Activated CD4-positive, alpha-beta T cell treated with anti-CD3 and anti-CD28 coated beads, Interleukin-2, amount 50 U/mL, for 48 hours (primary cell): ENCODE results near the gene JARID2.

Source experiments
- DNase-seq, 2 experiments: peaks; one replicate each; pipeline ENCODE4 v3.0.0-alpha.2; 2020

JARID2 gene

DNA sequence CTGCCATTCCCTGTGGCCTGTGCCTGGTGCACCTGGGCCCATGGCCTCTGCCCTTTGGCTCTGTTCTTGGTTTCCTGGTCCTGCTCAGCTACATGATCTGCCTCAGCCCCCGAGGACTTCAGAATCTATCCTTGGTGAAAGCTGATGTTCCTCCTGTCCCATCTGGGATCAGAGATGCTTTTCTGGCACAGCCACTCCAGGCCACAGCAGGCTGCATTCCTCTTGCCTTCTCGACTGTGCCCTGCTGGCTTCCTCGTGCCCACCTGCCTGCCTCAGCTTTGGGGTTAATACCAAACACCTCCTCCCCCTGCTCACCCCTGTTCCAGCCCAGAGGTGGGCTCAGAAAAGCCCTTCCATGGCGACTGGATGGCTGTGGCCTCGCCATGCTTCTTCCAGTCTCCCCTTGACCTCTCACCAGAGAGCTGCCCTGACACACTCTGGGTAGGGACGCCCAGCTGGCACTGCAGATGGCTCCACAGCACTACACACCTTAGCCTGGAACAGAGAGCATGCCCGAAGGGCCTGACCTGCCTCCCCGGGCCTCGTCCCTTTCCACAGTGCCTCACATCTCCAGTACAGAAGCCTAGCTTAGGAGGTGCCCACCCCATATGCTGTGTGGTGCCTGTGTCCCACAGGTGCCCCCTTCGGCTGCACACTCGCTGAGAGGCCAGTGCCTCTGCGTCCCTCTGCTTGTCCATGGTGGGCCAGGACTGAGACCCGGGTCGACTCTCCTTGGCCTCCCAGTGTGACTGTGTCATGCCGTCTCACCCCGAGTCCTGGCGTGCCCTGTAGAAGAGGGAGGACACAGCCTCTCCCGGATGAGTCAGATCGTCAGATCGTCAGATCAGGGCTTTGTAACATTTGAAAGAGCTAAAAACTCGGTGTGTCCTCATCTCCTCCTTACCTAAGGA, 268.2 kb downstream of the JARID2 start:
- DNase-seq, result no peak

- no peak for DNase-seq
Measured at GRCh38 chr6:15515226-15515625, 269.4 kb downstream of the JARID2 start.

- DNase-seq, result no peak
Measured at GRCh38 chr6:15515660-15516375, 269.9 kb downstream of the JARID2 start.

DNA sequence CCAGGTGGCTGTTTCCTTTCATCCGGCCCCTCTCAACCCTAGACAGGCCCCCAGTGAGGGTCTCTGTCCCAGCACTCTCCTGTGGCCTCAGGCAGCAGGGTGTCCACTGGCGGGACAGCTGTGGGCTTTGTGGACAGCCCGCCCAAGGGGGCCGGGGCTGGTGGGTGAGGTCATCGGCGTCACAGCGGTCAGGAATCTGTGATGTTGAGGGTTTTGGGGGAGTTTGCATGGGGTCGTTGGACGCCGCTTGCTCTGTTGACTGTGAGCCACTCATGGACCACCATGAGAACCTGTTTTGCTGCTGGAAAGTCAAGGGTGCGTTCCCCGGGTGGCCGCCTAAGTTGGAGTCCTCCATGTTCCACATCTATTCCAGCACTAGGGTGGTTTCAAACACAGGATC, 270.5 kb downstream of the JARID2 start:
- no peak for DNase-seq

DNA sequence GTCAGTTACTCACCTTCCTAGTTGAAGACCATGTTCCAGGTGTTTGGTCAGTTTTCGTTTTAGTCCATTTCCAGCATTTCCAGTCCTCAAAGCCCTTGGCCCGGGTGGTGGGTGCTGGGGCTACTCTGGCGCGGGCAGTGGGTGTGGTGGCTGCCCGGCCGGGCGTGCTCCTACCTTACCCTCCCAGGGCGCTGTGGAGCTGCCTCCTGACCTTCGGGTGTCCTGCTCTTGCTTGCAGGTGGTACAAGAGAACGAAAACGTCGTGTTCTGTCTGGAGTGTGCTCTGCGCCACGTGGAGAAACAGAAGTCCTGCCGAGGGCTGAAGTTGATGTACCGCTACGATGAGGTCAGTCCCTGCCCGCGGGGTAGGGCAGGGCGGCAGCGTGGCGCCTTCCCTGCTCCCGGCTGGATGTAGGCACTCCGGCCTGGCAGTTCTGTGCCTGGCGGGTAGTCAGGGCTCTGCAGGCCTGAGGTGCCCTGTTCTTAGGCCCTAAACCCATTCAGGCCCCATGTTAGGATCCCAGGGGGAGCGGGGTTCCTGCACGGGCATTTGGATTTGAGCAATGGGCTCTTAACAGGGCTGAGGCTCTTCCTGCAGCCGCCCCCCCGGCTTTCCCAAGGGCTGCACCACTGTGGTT, 271.2 kb downstream of the JARID2 start:
- DNase-seq, result no peak

- DNase-seq, result no peak
Measured at GRCh38 chr6:15517600-15517999, 271.7 kb downstream of the JARID2 start.

DNA sequence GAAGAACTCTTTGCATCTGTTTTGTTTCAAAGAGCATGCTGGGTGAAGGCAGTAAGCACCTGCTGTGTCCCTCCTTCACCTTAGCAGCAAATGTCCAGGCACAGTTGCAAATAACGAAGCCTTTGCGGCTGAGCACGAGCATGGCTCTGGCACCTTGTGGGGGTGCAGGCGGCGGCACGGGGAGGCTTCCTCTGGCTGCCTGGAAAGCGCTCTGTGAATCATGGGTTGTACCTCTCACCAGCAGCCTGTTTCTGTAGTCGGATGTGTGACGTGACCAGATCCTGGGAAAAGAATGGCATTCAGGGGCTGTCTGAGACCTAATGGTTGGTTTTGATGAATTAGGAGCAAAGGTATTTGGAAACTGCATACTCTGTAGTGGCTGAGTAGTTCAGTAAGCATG, 272.2 kb downstream of the JARID2 start:
- no peak for DNase-seq

DNA sequence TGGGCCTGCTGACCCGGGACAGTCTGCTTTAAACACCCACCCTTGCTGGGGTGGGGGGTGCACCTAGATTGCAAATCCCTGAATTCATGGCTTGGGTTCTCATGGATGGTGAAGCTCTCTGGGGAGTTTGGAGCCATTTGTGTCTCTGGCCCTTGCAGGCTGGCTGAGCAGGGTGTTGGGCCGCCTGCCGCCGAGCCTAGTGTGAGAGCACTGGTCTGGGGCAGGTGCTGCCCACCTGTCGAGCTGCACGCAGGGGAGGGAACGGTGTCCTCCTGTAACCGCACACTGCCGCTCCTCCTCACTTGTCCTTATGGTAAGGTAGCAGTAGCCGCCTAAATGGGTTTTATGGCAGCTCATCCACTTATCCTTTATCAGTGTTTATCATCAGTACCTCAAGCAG, 273.0 kb downstream of the JARID2 start:
- no peak for DNase-seq

DNA sequence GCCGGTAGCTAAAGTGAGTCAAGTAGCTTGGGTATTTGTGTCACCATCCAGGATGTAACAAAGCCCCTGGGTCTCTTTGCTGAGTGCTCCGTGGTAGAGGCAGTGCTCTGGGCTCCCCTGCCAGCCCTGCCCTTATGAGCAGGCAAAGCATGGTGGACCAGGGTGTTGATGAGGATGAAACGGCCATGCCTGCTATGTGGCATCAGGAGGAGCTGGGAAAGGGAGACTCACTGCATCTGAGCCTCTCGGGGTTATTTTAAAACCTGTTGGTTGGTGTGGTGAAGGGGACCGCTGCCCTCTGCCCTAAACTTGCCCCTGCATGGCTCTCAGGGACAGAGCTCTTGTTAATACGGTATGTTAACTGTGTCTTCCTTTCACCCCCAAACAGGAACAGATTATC, 273.8 kb downstream of the JARID2 start:
- no peak for DNase-seq

DNA sequence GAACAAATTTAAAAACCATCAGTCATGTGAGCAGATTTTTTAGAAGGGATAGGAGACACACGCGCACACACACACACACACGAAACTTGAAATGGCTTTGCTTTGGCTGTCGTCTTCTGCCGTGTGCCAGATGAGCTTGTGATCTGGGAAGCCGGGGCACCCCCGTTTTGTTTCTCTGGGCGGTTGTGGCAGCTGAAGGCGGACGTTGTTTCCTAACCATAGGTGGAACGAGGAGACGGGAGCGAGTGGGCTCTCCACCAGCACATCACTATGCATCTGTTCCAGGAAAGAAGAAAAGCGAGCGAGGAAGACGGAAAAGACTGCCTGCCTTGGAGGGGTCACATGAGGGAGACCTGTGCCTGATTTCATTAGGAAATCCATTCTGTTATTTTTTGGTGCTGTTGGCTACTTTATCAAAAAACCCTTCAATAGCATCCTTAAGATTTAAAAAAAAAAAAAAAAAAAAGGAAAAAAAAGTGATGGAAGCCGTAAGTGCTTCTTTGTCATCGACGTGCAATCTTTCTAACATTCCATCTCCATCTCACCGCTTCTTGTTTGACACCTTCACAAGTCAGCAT, 274.8 kb downstream of the JARID2 start:
- DNase-seq, result no peak

DNA sequence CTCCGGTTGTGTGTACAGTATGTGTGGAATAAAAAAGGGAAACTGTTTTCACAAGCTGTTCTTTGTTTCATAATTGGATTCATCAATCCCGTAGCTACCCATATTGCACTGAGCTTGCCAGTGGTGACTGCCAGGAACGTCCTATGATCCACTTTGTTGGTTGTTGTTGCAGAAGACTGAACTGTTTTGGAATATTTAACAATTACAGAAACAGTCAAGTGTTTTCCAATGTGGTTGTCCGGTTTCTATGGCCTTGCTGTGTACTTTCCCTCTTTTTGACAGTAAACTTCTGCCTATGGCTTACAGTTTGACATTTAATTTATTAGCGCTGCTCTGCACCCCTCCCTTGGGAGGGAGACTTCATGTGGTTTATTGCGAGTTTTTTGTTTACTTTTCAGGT, 275.7 kb downstream of the JARID2 start:
- DNase-seq, result no peak

- no peak for DNase-seq
Measured at GRCh38 chr6:15522026-15522425, 276.2 kb downstream of the JARID2 start.

DNA sequence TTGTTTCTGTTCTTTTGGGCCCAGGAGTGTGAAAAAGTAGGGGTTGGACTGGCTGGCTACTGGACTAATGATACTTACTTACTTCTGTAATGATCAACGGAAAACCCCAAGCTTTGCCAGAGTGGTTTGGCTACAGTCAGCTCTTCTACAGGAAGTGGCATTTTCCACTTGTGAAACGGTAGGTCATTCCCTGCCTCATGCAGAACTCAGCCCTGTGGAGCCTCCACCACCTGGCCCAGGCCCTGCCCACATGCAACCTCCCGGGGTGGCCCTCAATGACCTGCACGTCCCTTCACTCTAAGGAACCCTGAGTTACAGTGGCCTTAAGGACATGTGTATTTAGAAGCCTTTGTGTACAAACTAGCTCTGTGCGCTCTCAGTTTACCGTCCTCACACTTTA, 276.6 kb downstream of the JARID2 start:
- DNase-seq, result no peak

DNA sequence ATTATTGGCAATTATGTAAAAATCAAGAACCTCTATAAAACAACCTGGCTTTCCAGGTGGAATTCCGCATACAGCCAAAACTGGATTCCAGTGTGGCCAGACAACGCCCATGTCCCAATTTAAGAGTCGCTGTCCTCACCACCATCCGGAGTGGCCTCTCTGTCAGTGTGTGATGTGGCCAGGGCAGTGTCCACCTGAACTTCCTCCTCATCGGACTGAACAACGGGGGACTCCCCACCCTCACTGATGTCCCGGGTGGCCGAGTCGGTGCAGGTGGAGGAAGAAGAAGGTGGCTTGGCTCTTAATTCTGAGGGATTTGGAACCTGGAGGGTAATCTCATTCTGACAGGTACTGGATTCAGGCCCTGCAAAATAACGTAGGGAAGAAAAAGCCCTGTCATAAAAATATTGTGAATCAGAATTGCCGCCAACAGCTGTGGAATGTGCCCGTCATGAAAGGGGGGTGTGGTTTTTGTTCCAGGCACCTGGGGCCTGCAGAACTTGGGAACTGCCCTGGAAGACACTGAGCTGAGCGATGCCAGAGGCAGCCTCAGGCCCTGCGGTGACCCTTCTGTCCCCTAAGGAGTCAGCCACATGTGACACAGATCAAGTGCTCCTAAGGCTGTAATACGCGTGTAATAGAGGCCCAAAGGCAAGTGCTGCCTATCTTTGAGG, 277.1 kb downstream of the JARID2 start:
- DNase-seq, result no peak

GRCh38 chr6:15523679-15524630, 278.1 kb downstream of the JARID2 start:
- DNase-seq, result no peak

DNA sequence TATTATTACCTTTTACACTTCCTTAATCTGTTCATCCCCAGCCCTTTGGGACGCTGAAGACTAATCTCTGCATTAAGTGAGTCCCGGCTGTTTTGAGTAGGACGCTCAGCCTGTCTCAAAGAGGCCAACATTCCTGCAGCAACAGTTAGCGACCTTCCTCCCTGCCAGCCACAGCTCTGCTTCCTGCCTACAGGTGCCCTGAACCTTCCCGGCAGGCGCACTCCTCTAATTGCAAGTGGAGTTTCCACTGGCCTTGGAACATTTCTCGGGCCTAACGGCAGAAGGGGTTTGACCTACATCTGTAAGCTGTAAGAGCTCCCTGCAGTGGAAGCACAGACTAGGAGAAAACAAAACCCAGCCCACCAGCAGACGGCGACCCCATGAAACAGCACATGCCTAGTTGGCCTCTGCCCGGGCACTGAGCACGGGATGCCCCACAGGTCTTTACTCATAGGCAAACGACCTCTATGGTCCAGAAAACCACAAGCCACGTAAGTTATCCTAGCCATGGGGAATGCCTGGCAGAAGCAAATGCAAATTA, 279.1 kb downstream of the JARID2 start:
- no peak for DNase-seq

DNA sequence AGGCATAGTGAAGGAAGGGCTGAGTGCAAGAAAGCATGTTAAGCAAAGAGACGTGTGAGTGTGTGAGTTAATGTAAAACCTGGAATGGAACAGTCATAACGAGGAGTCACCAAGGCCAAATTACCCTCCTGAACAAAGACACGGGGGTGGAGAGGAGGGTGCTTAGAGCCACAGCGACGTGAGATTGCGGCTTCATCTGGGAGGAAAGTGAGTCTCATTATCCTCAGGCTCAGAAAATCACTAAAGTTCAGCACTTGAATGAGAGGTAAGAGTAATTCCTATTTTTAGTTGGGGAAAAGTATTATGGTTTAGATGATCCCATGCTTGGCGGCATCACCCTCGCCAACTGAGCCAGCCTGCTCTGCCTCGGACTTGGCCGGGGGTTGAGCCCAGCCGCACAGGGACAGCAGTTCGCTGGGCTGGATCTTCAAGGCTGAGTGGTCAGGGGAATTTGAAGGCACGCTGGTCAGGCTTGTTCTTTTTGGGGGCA, 280.4 kb downstream of the JARID2 start:
- DNase-seq, result no peak

DNA sequence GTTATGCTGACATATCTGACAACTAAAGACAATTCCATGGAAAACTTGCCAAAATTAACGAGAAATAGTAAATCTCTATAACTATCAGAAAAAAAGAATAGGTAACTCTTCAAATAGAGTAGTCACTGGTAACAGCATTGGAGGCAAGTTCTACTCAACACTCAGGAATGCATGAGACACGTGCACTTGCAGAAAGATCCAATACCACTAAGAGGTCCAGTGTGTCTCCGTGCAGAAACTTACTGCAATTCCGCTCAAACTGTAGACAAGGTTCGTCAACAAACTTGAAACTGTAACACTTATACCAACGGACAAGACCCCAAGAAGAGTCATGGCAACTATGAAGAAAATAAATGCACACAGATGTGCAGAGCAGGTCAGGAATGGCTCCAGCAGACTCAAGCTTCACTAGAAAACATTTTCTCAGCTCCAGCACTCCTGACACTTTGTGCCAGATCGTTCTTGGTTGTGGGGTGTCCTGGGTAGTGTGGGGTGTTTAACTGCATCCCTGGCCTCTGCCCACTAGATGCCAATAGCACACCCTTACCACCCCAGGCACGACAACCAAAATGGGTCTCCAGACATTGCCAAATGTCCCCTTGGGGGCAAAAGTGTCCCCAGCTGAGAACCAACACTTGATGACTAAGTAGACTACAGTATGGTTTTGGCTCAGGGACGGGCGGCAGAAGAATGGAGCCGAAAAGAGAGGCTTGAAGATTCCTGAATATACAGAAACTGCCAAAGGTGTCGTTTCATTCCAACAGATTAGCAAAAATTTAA, 282.2 kb downstream of the JARID2 start:
- DNase-seq, result no peak

- DNase-seq, result no peak
Measured at GRCh38 chr6:15528870-15529269, 283.0 kb downstream of the JARID2 start.

DNA sequence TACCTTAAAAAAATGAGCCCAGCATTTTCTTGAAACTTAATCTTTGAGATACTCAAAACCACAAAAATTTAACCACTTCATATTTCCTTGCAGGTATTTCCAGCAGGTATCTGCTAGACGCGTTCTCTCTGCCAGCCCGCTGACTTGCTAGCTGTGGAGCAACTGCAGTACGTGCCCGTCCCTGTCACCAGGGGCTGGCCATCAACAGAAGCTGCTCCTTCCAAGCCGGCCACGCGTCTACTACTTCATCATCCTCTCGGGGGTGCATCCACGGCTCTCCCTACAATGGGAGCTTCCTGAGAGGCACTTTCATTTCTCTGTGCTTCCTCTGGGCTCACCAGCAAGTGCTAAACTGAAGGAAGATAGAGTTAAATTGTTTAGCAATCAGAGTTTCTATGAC, 284.5 kb downstream of the JARID2 start:
- DNase-seq, result no peak
